ENCODE measurements around the gene PGAM1.

DNA sequence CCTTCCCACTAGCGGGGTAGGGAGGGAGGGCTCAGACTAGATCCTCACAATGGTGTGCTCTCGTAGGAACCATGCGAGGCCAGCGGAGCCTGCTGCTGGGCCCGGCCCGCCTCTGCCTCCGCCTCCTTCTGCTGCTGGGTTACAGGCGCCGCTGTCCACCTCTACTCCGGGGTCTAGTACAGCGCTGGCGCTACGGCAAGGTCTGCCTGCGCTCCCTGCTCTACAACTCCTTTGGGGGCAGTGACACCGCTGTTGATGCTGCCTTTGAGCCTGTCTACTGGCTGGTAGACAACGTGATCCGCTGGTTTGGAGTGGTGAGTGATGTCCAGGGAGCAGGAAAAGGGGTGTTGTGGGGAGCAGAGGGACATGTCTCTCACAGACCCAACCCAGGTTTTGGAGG lies 25.6 kb downstream of the PGAM1 start:
- TF ChIP-seq EZH2phosphoT487 (IDR thresholded peaks at IDR 0.05; ENCODE audit: low read length), result no peak
- TF ChIP-seq EZH2 (optimal IDR thresholded peaks at IDR 0.05; ENCODE audit: low read depth, low read length), result no peak
